Measurements from ENCODE around the gene MAPK10. TPM values are rescaled to one million over a fixed set of nuclear protein-coding genes. Genes with fewer than 3 reads are reported as not detected.

MAPK10 gene
- total and polyA plus RNA-seq, 9 of the 15 experiments (the other 6 are each of a cell fraction or from before 2014, with no cell fraction given) = 0.10 to 0.53 (median 0.18) TPM; not detected in 4

DNA sequence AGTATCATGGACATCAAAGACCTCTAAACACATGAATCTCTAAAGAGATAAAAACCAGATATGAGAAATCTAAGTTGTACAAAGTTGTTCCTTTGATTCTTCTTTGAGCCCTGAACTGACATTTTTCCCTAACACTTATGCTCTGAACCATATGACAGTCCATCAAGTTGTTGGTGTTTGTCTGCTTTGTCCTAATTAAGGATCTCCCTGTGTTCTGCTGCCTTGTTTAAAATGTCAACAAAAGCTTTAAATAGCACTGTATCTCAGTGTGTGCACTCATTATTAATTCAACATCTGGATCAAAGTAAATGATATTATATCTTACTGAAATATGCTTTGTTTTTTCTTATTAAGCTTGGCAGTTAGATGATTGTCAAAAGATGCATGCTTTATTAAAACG, 321.8 kb downstream of the MAPK10 start (continued):
- TF ChIP-seq NFE2L1 (tag; IDR thresholded peaks at IDR 0.05; ENCODE audit: borderline replicate concordance, low read depth) (no peak), ZFX (CRISPR knock-in tag; IDR thresholded peaks at IDR 0.05) (no peak), SMAD4 (CRISPR knock-in tag; conservative IDR thresholded peaks at IDR 0.05) (no peak), KDM4B (IDR thresholded peaks at IDR 0.05; ENCODE audit: borderline replicate concordance in 2 of 2, low read depth in 1 of 2) (no peak), CHD1 (IDR thresholded peaks at IDR 0.05; ENCODE audit: low read length) (no peak), TARDBP (IDR thresholded peaks at IDR 0.05) (no peak)
- TF ChIP-seq, protein P1, sequence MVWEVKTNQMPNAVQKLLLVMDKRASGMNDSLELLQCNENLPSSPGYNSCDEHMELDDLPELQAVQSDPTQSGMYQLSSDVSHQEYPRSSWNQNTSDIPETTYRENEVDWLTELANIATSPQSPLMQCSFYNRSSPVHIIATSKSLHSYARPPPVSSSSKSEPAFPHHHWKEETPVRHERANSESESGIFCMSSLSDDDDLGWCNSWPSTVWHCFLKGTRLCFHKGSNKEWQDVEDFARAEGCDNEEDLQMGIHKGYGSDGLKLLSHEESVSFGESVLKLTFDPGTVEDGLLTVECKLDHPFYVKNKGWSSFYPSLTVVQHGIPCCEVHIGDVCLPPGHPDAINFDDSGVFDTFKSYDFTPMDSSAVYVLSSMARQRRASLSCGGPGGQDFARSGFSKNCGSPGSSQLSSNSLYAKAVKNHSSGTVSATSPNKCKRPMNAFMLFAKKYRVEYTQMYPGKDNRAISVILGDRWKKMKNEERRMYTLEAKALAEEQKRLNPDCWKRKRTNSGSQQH (CRISPR knock-in tag; IDR thresholded peaks at IDR 0.05) = no peak
- TF ChIP-seq, protein P2, sequence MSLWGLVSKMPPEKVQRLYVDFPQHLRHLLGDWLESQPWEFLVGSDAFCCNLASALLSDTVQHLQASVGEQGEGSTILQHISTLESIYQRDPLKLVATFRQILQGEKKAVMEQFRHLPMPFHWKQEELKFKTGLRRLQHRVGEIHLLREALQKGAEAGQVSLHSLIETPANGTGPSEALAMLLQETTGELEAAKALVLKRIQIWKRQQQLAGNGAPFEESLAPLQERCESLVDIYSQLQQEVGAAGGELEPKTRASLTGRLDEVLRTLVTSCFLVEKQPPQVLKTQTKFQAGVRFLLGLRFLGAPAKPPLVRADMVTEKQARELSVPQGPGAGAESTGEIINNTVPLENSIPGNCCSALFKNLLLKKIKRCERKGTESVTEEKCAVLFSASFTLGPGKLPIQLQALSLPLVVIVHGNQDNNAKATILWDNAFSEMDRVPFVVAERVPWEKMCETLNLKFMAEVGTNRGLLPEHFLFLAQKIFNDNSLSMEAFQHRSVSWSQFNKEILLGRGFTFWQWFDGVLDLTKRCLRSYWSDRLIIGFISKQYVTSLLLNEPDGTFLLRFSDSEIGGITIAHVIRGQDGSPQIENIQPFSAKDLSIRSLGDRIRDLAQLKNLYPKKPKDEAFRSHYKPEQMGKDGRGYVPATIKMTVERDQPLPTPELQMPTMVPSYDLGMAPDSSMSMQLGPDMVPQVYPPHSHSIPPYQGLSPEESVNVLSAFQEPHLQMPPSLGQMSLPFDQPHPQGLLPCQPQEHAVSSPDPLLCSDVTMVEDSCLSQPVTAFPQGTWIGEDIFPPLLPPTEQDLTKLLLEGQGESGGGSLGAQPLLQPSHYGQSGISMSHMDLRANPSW (CRISPR knock-in tag; IDR thresholded peaks at IDR 0.05) = no peak
- TF ChIP-seq, protein P3, sequence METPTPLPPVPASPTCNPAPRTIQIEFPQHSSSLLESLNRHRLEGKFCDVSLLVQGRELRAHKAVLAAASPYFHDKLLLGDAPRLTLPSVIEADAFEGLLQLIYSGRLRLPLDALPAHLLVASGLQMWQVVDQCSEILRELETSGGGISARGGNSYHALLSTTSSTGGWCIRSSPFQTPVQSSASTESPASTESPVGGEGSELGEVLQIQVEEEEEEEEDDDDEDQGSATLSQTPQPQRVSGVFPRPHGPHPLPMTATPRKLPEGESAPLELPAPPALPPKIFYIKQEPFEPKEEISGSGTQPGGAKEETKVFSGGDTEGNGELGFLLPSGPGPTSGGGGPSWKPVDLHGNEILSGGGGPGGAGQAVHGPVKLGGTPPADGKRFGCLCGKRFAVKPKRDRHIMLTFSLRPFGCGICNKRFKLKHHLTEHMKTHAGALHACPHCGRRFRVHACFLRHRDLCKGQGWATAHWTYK (CRISPR knock-in tag; IDR thresholded peaks at IDR 0.05) = no peak
